ENCODE results near the gene LINS1.

The LINS1 gene

GRCh38 chr15:100544338-100544841, 57.6 kb downstream of the LINS1 start:
- DNase-seq: no peak

- no peak for DNase-seq
Measured at GRCh38 chr15:100542290-100542689, 59.7 kb downstream of the LINS1 start.

GRCh38 chr15:100537331-100537730, 64.7 kb downstream of the LINS1 start:
- DNase-seq: no peak

- DNase-seq: no peak
Measured at GRCh38 chr15:100536733-100537132, 65.3 kb downstream of the LINS1 start.

- no peak for DNase-seq
Measured at GRCh38 chr15:100533886-100534285, 68.1 kb downstream of the LINS1 start.

GRCh38 chr15:100531823-100532327, 70.1 kb downstream of the LINS1 start:
- DNase-seq: no peak

GRCh38 chr15:100531204-100531603, 70.8 kb downstream of the LINS1 start:
- DNase-seq: no peak

- DNase-seq: no peak
Measured at GRCh38 chr15:100529556-100529955, 72.4 kb downstream of the LINS1 start.

- DNase-seq: no peak
Measured at GRCh38 chr15:100528833-100529428, 73.1 kb downstream of the LINS1 start, which contains the start of gene CERS3. TSS of gene CERS3 (minus strand) at chr15:100528950. CDS start at chr15:100501849, 27,101 bp downstream.

- no peak for DNase-seq
Measured at GRCh38 chr15:100526027-100526481, 75.9 kb downstream of the LINS1 start.

GRCh38 chr15:100525436-100525835, 76.5 kb downstream of the LINS1 start:
- no peak for DNase-seq

- DNase-seq: no peak
Measured at GRCh38 chr15:100524326-100524725, 77.7 kb downstream of the LINS1 start.

- DNase-seq: no peak
Measured at GRCh38 chr15:100521907-100522306, 80.1 kb downstream of the LINS1 start.

GRCh38 chr15:100520132-100520921, 81.7 kb downstream of the LINS1 start:
- no peak for DNase-seq

- DNase-seq: no peak
Measured at GRCh38 chr15:100517846-100518245, 84.1 kb downstream of the LINS1 start.
